HG03439 (cell line): ENCODE results near the gene LHX2.

Experiments used
- ATAC-seq: cut with Tn5 transposase; IDR thresholded peaks from one replicate; pipeline ENCODE4 v1.9.1; 2021; ENCODE audit warnings: mild to moderate bottlenecking, moderate library complexity; ENCODE audit not compliant: unreplicated experiment

Gene LHX2

GRCh38 chr9:124029617-124030016 is 18.0 kb downstream of the LHX2 start:
- no peak for ATAC-seq

- no peak for ATAC-seq
Observed at GRCh38 chr9:124030969-124031451, 19.4 kb downstream of the LHX2 start.

- no peak for ATAC-seq
Observed at GRCh38 chr9:124032247-124032646, 20.7 kb downstream of the LHX2 start.

- ATAC-seq: no peak
Observed at GRCh38 chr9:124033348-124033747, 21.8 kb downstream of the LHX2 start.

- ATAC-seq: no peak
Observed at GRCh38 chr9:124033967-124034366, 22.4 kb downstream of the LHX2 start.

- no peak for ATAC-seq
Observed at GRCh38 chr9:124035001-124035650, 23.6 kb downstream of the LHX2 start.

GRCh38 chr9:124036578-124036977 is 25.0 kb downstream of the LHX2 start:
- no peak for ATAC-seq

- ATAC-seq: no peak
Observed at GRCh38 chr9:124037790-124038189, 26.2 kb downstream of the LHX2 start.

- ATAC-seq: no peak
Observed at GRCh38 chr9:124038239-124038638, 26.7 kb downstream of the LHX2 start.

GRCh38 chr9:124038790-124039633 is 27.4 kb downstream of the LHX2 start:
- no peak for ATAC-seq

- ATAC-seq: no peak
Observed at GRCh38 chr9:124040186-124040931, 28.8 kb downstream of the LHX2 start.

- no peak for ATAC-seq
Observed at GRCh38 chr9:124040935-124041816, 29.6 kb downstream of the LHX2 start.

- ATAC-seq: no peak
Observed at GRCh38 chr9:124041817-124042116, 30.2 kb downstream of the LHX2 start.

GRCh38 chr9:124042201-124042721 is 30.7 kb downstream of the LHX2 start:
- ATAC-seq: no peak

GRCh38 chr9:124044448-124044847 is 32.9 kb downstream of the LHX2 start:
- no peak for ATAC-seq

- ATAC-seq: no peak
Observed at GRCh38 chr9:124045076-124045829, 33.7 kb downstream of the LHX2 start.

GRCh38 chr9:124045830-124046177 is 34.2 kb downstream of the LHX2 start:
- no peak for ATAC-seq

GRCh38 chr9:124046189-124046588 is 34.6 kb downstream of the LHX2 start:
- no peak for ATAC-seq

GRCh38 chr9:124047251-124047672 is 35.7 kb downstream of the LHX2 start:
- ATAC-seq: no peak

GRCh38 chr9:124050955-124051354 is 39.4 kb downstream of the LHX2 start:
- ATAC-seq: no peak
